ENCODE data around the gene CMC2. TPM values are rescaled to one million over a fixed set of nuclear protein-coding genes. Genes with fewer than 3 reads are reported as not detected.

Gene CMC2
- total RNA-seq, 4 donors from 2014 or later = 19.6 to 52.9 (median 32.6) TPM

DNA sequence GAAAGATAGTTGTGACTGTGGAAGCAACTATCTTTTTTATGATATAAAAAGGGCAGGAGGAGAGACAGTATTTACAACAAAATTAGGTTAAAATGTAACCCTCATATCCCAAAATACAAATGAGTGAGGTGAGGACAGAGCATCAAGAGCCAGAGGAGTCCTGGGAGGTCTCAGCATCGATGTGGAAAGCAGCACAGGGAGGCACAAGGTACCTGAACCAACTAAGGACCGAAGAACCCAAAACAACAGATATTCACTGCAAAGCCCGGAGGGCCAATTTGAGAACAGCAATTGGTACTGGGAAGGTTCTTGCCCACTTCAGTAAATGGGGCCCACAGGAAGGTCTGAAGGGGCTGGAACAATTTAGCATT, 37.6 kb downstream of the CMC2 start:
- intact Hi-C loops (cut with DNase I; ENCODE audit: low total_unique reads) = no loop called here
- no peak overlapping the region for H3K4me3 ChIP-seq (ENCODE audit: low read depth, poor library complexity, severe bottlenecking)
- TF ChIP-seq, protein P1, sequence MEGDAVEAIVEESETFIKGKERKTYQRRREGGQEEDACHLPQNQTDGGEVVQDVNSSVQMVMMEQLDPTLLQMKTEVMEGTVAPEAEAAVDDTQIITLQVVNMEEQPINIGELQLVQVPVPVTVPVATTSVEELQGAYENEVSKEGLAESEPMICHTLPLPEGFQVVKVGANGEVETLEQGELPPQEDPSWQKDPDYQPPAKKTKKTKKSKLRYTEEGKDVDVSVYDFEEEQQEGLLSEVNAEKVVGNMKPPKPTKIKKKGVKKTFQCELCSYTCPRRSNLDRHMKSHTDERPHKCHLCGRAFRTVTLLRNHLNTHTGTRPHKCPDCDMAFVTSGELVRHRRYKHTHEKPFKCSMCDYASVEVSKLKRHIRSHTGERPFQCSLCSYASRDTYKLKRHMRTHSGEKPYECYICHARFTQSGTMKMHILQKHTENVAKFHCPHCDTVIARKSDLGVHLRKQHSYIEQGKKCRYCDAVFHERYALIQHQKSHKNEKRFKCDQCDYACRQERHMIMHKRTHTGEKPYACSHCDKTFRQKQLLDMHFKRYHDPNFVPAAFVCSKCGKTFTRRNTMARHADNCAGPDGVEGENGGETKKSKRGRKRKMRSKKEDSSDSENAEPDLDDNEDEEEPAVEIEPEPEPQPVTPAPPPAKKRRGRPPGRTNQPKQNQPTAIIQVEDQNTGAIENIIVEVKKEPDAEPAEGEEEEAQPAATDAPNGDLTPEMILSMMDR (IDR thresholded peaks at IDR 0.05) = no peak
- no peak for TF ChIP-seq POLR2A (IDR thresholded peaks at IDR 0.05)
- no peak for DNase-seq (ENCODE audit: low spot score in 2 of 2)
- WGBS, 2 donors = 94 to 97% methylated on average over 3 of the region's 3 CpGs

DNA sequence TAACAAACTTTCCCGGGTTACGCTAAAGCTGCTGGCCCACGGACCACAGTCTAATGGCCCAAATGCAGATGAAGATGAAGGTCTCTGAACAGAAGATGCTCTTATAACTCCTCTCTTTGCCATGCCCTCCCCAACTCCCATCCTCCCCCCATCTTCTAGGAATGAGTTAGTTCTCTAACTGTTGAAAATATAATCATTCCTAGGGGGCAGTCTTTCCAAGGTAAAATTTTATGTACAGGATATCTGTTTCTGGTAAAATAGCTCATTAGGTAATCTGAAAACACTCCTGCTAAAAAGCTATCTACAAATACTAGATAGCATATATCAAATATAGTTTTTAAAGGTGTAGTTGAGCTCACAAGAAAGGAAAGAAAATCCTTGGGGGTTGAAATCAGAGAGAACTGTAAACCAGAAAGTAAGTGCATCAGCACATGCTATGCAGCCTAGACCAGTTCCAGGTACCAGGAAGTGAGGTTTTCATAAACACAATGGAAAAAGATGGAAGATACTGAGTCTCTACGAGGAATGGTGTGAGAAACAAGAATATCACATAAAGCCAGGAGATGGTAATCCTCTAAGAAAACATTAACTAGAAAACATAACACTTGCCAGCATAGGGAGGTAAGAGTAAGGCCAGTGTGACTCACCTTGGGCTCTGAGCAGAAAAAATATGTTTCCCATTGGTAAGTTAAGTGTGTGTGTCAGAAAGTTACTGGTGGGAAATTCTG, 38.1 kb downstream of the CMC2 start:
- TF ChIP-seq POLR2A (IDR thresholded peaks at IDR 0.05) = no peak
- TF ChIP-seq, protein P1 (IDR thresholded peaks at IDR 0.05) = no peak
- intact Hi-C loops (cut with DNase I; ENCODE audit: low total_unique reads) = no loop called here
- no peak for DNase-seq (ENCODE audit: low spot score in 2 of 2)
- no peak overlapping the region for H3K4me3 ChIP-seq (ENCODE audit: low read depth, poor library complexity, severe bottlenecking)
- WGBS, 2 donors = 92 to 96% methylated on average over 4 of the region's 4 CpGs

DNA sequence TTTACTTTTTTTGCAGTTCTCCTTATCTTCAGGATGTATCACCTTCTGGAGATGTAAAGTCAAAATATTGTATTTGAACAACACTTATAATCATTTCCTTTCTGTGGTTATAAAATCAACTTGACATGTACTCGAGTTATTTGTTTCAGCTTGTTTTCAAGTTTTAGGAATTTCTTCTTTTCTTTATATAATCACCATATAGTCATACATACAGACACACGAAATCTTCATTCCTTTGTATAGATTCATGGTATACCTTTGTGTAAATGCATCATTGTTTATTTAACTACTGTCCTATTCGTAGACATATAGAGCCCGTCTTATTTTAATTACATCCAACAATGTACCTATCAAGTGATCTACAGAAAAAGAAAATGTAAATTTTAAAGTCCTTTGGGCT, 40.1 kb downstream of the CMC2 start:
- H3K4me3 ChIP-seq (ENCODE audit: low read depth, poor library complexity, severe bottlenecking) = no peak overlapping the region
- DNase-seq (ENCODE audit: low spot score in 2 of 2) = no peak
- TF ChIP-seq POLR2A (IDR thresholded peaks at IDR 0.05) = no peak
- TF ChIP-seq, protein P1 (IDR thresholded peaks at IDR 0.05) = no peak
- intact Hi-C loops (cut with DNase I; ENCODE audit: low total_unique reads) = no loop called here
- whole genome bisulfite sequencing, 2 donors = 87% methylated on average over 4 of the region's 4 CpGs

DNA sequence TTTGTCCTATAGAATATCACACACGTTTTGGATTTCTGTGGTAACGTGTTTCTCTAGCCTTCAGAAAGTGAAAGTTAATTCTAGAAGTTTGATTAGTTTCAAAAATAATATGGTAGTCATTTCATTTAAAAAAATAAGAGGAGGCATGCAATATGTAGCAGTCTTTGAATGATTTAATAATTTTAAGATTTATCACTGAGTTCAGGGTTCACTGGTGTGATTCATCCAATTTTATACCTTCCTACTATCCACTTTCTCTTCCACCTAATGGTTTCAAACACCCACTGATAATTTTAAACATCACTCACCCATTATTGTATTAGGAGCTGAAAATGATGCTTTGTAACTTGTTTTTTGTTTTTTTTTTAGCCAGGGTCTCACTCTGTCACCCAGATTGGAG, 42.3 kb downstream of the CMC2 start:
- 37 to 42% methylated on average over 2 of the region's 2 CpGs for WGBS, 2 donors
- no peak overlapping the region for H3K4me3 ChIP-seq (ENCODE audit: low read depth, poor library complexity, severe bottlenecking)
- no peak for DNase-seq (ENCODE audit: low spot score in 2 of 2)
- TF ChIP-seq, protein P1 (IDR thresholded peaks at IDR 0.05) = no peak
- TF ChIP-seq POLR2A (IDR thresholded peaks at IDR 0.05) = no peak
- intact Hi-C loops (cut with DNase I; ENCODE audit: low total_unique reads) = no loop called here

DNA sequence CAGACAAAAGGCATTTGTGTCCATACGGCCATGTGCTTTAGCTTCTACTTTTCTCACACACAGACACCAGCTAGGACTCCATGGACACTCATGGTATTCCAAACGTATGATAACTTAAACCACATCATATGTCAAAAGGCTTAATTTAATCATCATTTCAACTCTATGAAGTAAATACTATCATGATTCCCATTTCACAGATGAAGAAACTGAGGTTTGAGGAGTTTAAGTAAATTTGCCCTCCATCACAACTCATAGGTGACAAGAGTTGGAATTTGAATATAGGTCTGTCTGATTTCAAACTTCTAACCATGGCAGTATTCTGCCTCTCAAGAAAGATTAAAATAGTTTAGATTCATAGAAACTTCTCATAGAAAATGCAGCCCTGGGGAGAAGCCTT, 43.8 kb downstream of the CMC2 start:
- intact Hi-C loops (cut with DNase I; ENCODE audit: low total_unique reads) = no loop called here
- no peak overlapping the region for H3K4me3 ChIP-seq (ENCODE audit: low read depth, poor library complexity, severe bottlenecking)
- TF ChIP-seq POLR2A (IDR thresholded peaks at IDR 0.05) = no peak
- TF ChIP-seq, protein P1 (IDR thresholded peaks at IDR 0.05) = no peak
- 78 to 89% methylated on average over 2 of the region's 2 CpGs for WGBS, 2 donors
- no peak for DNase-seq (ENCODE audit: low spot score in 2 of 2)

DNA sequence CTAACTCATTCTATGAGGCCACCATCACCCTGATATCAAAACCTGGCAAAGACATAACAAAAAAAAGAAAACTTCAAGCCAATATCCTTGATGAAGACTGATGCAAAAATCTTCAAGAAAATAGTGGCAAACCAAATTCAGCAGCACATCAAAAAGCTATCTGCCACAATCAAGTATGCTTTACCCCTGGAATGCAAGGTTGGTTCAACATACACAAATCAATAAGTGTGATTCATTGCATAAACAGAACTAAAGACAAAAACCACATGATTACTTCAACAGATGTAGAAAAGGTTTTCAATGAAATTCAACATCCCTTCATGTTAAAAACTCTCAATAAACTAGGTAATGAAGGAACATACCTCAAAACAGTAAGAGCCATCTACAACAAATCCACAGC, 48.4 kb downstream of the CMC2 start:
- intact Hi-C loops (cut with DNase I; ENCODE audit: low total_unique reads) = no loop called here
- H3K4me3 ChIP-seq (ENCODE audit: low read depth, poor library complexity, severe bottlenecking) = no peak overlapping the region
- TF ChIP-seq, protein P1 (IDR thresholded peaks at IDR 0.05) = no peak
- no peak for TF ChIP-seq POLR2A (IDR thresholded peaks at IDR 0.05)
- no peak for DNase-seq (ENCODE audit: low spot score in 2 of 2)

Data from lower leg skin (tissue), 4 donors.